Renal cortex interstitium (tissue), 11 donors: ENCODE data around the gene RASSF4. TPM values are rescaled to one million over a fixed set of nuclear protein-coding genes. Genes with fewer than 3 reads are reported as not detected.

Experiments
- DNase-seq, 11 donors: peaks; one replicate each; pipeline ENCODE4 v3.0.0-alpha.2; 2013; ENCODE audit warnings: low read depth in 9 of 11, low spot score in 4 of 11; ENCODE audit errors: extremely low read depth in 1 of 11
- polyA plus RNA-seq, 3 donors: library from polyadenylated mRNA; unstranded; fragments of 120-200 nt; gene quantifications; one replicate each; pipeline ENCODE4 v1.2.1, GENCODE V29; 2013; ENCODE audit not compliant: insufficient read length in 3 of 3

RASSF4 gene
- polyA plus RNA-seq, 3 donors, result 25.2 to 40.8 (median 26.8) TPM

- DNase-seq, result no peak
Observed at GRCh38 chr10:44956717-44957706, 2.6 kb upstream of the RASSF4 start.

GRCh38 chr10:44958196-44958897, 1.3 kb upstream of the RASSF4 start:
- DNase-seq, result no peak

GRCh38 chr10:44958898-44959246, 730 bp upstream of the RASSF4 start:
- DNase-seq, result no peak

GRCh38 chr10:44960088-44960460, 472 bp downstream of the RASSF4 start:
- no peak for DNase-seq

- DNase-seq, result no peak
Observed at GRCh38 chr10:44960482-44961229, 1.1 kb downstream of the RASSF4 start.

- DNase-seq, result no peak
Observed at GRCh38 chr10:44961230-44961571, 1.6 kb downstream of the RASSF4 start.

- DNase-seq, result no peak
Observed at GRCh38 chr10:44961931-44962750, 2.5 kb downstream of the RASSF4 start.

GRCh38 chr10:44962870-44963738, 3.5 kb downstream of the RASSF4 start:
- DNase-seq, result no peak

- peak in 2 of 11 donors; percentile 37 to 46 for DNase-seq
Observed at GRCh38 chr10:44963772-44964633, 4.4 kb downstream of the RASSF4 start.

- no peak for DNase-seq
Observed at GRCh38 chr10:44965104-44965503, 5.5 kb downstream of the RASSF4 start.

- DNase-seq, result no peak
Observed at GRCh38 chr10:44965651-44966097, 6.1 kb downstream of the RASSF4 start.

GRCh38 chr10:44966129-44966815, 6.7 kb downstream of the RASSF4 start:
- DNase-seq, result no peak

- no peak for DNase-seq
Observed at GRCh38 chr10:44966816-44967509, 7.4 kb downstream of the RASSF4 start.

GRCh38 chr10:44967616-44968015, 8.0 kb downstream of the RASSF4 start:
- DNase-seq, result no peak

GRCh38 chr10:44968091-44968490, 8.5 kb downstream of the RASSF4 start:
- DNase-seq, result no peak
